Measurements from ENCODE around the gene SSTR5.

- no peak for TF ChIP-seq EP300 (IDR thresholded peaks at IDR 0.05)
- TF ChIP-seq POLR2A (IDR thresholded peaks at IDR 0.05): no peak
- no peak for TF ChIP-seq CTCF (IDR thresholded peaks at IDR 0.05)
These were observed 10.6 kb upstream of the SSTR5 start for GRCh38 chr16:1061769-1062505.
